Right lobe of liver (tissue), 6 donors: ENCODE data around the gene TMTC3. TPM values are rescaled to one million over a fixed set of nuclear protein-coding genes. Genes with fewer than 3 reads are reported as not detected.
"Not testable (repeated sequence)": the region's sequence is repeated elsewhere in the genome, so short reads cannot be mapped to it uniquely, and the experiment has no call there.

Source experiments
- ATAC-seq, 4 donors: fragments of 200-7000 bp; cut with Tn5 transposase; one replicate each; pipeline ENCODE4 v1.9.1; 2020; ENCODE audit warnings: mild to moderate bottlenecking in 4 of 4, moderate library complexity in 4 of 4
- DNase-seq, 3 donors: peaks; one replicate each; pipeline ENCODE4 v3.0.0-alpha.2; 2020
- H3K27ac ChIP-seq, 3 donors: fragments of 200-600 bp; one replicate each; pipeline ENCODE4 v1.8.0; 2022
- H3K27me3 ChIP-seq, 2 donors: fragments of 200-600 bp; one replicate each; pipeline ENCODE4 v1.8.0; 2022
- H3K36me3 ChIP-seq, 4 donors: fragments of 200-600 bp; sonication (generic) in 1 of 4; one replicate each; pipeline versions ENCODE4 v1.5.1 to v1.8.0; 2017 to 2022; ENCODE audit warnings: control low read depth in 1 of 4
- H3K4me1 ChIP-seq, 4 donors: fragments of 200-600 bp; sonication (generic) in 1 of 4; one replicate each; pipeline versions ENCODE4 v1.5.1 to v1.8.0; 2017 to 2022; ENCODE audit warnings: control low read depth in 1 of 4
- H3K4me3 ChIP-seq, 3 donors: fragments of 200-600 bp; one replicate each; pipeline ENCODE4 v1.8.0; 2022
- H3K9me3 ChIP-seq, 4 donors: fragments of 200-600 bp; sonication (generic) in 1 of 4; one replicate each; pipeline versions ENCODE4 v1.5.1 to v1.8.0; 2017 to 2022; ENCODE audit warnings: control low read depth in 1 of 4
- CTCF ChIP-seq, 4 donors: fragments of 200-600 bp in 3 of 4; fragments of 450-650 bp in 1 of 4; IDR thresholded peaks; one replicate each; pipeline versions ENCODE4 v1.5.1 to v1.8.0; 2016 to 2022; ENCODE audit warnings: antibody characterized with exemption in 4 of 4, mild to moderate bottlenecking in 2 of 4
- POLR2A ChIP-seq: fragments of 450-650 bp; IDR thresholded peaks from one replicate; pipeline ENCODE4 v1.6.1; 2017; ENCODE audit warnings: antibody characterized with exemption, mild to moderate bottlenecking
- WGBS: methylation state at CpG from one replicate; pipeline ENCODE4 v1.1.6; 2018; ENCODE audit warnings: low coverage, low lambda C conversion rate; ENCODE audit not compliant: insufficient coverage; ENCODE audit errors: missing lambda C conversion rate; 5-methylcytosine and 5-hydroxymethylcytosine counted together
- intact Hi-C, 2 donors: fragments of 100-400 bp; cut with DNase I; formaldehyde crosslinking; loops; one replicate each; pipeline versions ENCODE4 v1.11.2 to v1.14.1; 2022
- total RNA-seq, 6 experiments: library from RNA; depleted of rRNA in 2 of 6; stranded (reverse); fragments of >200 nt in 2 of 6; fragmentation: NEBNext Ultra II Directional in 3 of 6; extraction: Animal tissue kit (Norgen Biotek cat#: 25700) in 3 of 6; gene quantifications; one replicate each; pipeline versions ENCODE4 v1.1.0 to v1.2.4, GENCODE V29; 2016 to 2023
- donor health status: DM: no; HTN: yes; CAD: no.
- donor health status: DM: no; HTN: no; CAD: no.
- donor health status: DM: no; HTN: no; CAD: no.
- donor health status: DM: no; HTN: yes; CAD: no.
- donor health status: DM: no; HTN: yes; CAD: no.

TMTC3 gene
- total RNA-seq, 6 experiments from 2014 or later = 9.5 to 15.7 (median 12.8) TPM

GRCh38 chr12:88127855-88128254 lies 14.3 kb upstream of the TMTC3 start:
- Histone ChIP-seq H3K4me3 (no peak overlapping the region), H3K9me3 (no peaks in the 10 kb centered on the region), H3K36me3 (peaks cover 0 to 4% (median 0%) of the 10 kb centered on the region in 4 donors), H3K27ac (no peak overlapping the region), H3K4me1 (no peaks in the 10 kb centered on the region), H3K27me3 (no peaks in the 10 kb centered on the region)
- DNase-seq = no peak
- TF ChIP-seq POLR2A (no peak), CTCF (IDR thresholded peaks at IDR 0.05) (no peak)
- ATAC-seq = no peak
- 94% methylated on average over 3 of the region's 3 CpGs for WGBS
- intact Hi-C loops = no loop called here

- peaks cover 0 to 3% (median 0%) of the 10 kb centered on the region in 4 donors for H3K36me3 ChIP-seq
- TF ChIP-seq CTCF (IDR thresholded peaks at IDR 0.05) (no peak), POLR2A (no peak)
- no peaks in the 10 kb centered on the region for H3K9me3 ChIP-seq
- intact Hi-C loops = no loop called here
- DNase-seq (no peak), ATAC-seq (peak in 1 of 4 donors; percentile 22)
- no peaks in the 10 kb centered on the region for H3K4me1 ChIP-seq
- H3K4me3 ChIP-seq = no peak overlapping the region
- H3K27me3 ChIP-seq = no peaks in the 10 kb centered on the region
- H3K27ac ChIP-seq = no peak overlapping the region
These were observed 9.7 kb upstream of the TMTC3 start for GRCh38 chr12:88132392-88132791.

- H3K27ac ChIP-seq, H3K36me3 ChIP-seq, ATAC-seq, H3K4me3 ChIP-seq, H3K4me1 ChIP-seq, H3K27me3 ChIP-seq, DNase-seq, intact Hi-C loops, H3K9me3 ChIP-seq: not testable (repeated sequence)
- WGBS = 100% methylated on average over 2 of the region's 2 CpGs
These were observed 8.9 kb upstream of the TMTC3 start for GRCh38 chr12:88133181-88133580.

- intact Hi-C loops, H3K27me3 ChIP-seq, H3K4me3 ChIP-seq, DNase-seq, H3K9me3 ChIP-seq, H3K36me3 ChIP-seq, H3K27ac ChIP-seq, ATAC-seq: not testable (repeated sequence)
- WGBS = 91% methylated on average over 4 of the region's 4 CpGs
- peaks cover 0 to 15% (median 2%) of the 10 kb centered on the region in 4 donors for H3K4me1 ChIP-seq
These were observed 2.4 kb upstream of the TMTC3 start for GRCh38 chr12:88139711-88140110.

- WGBS = 5% methylated on average over 13 of the region's 13 CpGs
- no peaks in the 10 kb centered on the region for H3K27me3 ChIP-seq
- peak overlapping the region; percentile 68 to 88 (median 85) for H3K4me3 ChIP-seq
- TF ChIP-seq POLR2A (no peak), CTCF (IDR thresholded peaks at IDR 0.05) (no peak)
- no peak for ATAC-seq
- H3K27ac ChIP-seq = peak overlapping the region; percentile 60 to 72 (median 64)
- H3K9me3 ChIP-seq = no peaks in the 10 kb centered on the region
- peaks cover 0 to 15% (median 2%) of the 10 kb centered on the region in 4 donors for H3K4me1 ChIP-seq
- DNase-seq = no peak
- intact Hi-C loops = no loop called here
- H3K36me3 ChIP-seq = peaks cover 0 to 2% (median 0%) of the 10 kb centered on the region in 4 donors
These were observed 708 bp upstream of the TMTC3 start for GRCh38 chr12:88141425-88141773.

- ATAC-seq (no peak), DNase-seq (peak; percentile 37 to 59 (median 47))
- intact Hi-C loops = no loop called here
- WGBS = 0% methylated on average over 15 of the region's 18 CpGs
- H3K27ac ChIP-seq = peak overlapping the region; percentile 16 to 70 (median 69)
- no peaks in the 10 kb centered on the region for H3K9me3 ChIP-seq
- peaks cover 0 to 15% (median 2%) of the 10 kb centered on the region in 4 donors for H3K4me1 ChIP-seq
- no peaks in the 10 kb centered on the region for H3K36me3 ChIP-seq
- TF ChIP-seq POLR2A (no peak), CTCF (IDR thresholded peaks at IDR 0.05) (no peak)
- H3K4me3 ChIP-seq = peak overlapping the region; percentile 68 to 88 (median 85)
- no peaks in the 10 kb centered on the region for H3K27me3 ChIP-seq
These were observed 494 bp downstream of the TMTC3 start for GRCh38 chr12:88142610-88142991.
